Activated CD4-positive, alpha-beta T cell treated with anti-CD3 and anti-CD28 coated beads, Interleukin-2, amount 50 U/mL, for 24 hours (primary cell): ENCODE measurements around the gene COL9A3.
"Not testable (repeated sequence)": the region's sequence is repeated elsewhere in the genome, so short reads cannot be mapped to it uniquely, and the experiment has no call there.

ENCODE experiments used
- DNase-seq, 2 donors: peaks; one replicate each; pipeline ENCODE4 v3.0.0-alpha.2; 2020; ENCODE audit warnings: low read depth in 1 of 2, low spot score in 1 of 2

Gene COL9A3

GRCh38 chr20:62852841-62853240, 36.0 kb downstream of the COL9A3 start:
- DNase-seq, result no peak

DNA sequence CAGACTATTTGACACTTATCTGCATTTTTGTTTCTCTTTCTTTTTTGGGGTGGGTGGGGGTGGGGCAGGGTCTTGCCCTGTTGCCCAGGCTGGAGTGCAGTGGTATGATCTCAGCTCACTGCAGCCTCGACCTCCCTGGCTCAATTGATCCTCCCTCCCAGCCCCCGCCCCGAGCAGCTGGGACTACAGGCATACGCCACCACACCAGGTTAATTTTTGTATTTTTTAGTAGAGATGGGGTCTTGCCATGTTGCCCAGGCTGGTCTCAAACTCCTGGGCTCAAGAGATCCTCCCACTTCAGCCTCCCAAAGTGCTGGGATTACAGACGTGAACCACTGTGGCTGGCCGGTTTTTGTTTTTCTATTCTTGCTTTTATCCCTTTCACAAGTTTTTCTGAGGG, 36.5 kb downstream of the COL9A3 start:
- DNase-seq, result not testable (repeated sequence)

GRCh38 chr20:62854121-62854520, 37.3 kb downstream of the COL9A3 start:
- DNase-seq, result no peak

GRCh38 chr20:62855120-62855519, 38.3 kb downstream of the COL9A3 start:
- DNase-seq, result no peak

DNA sequence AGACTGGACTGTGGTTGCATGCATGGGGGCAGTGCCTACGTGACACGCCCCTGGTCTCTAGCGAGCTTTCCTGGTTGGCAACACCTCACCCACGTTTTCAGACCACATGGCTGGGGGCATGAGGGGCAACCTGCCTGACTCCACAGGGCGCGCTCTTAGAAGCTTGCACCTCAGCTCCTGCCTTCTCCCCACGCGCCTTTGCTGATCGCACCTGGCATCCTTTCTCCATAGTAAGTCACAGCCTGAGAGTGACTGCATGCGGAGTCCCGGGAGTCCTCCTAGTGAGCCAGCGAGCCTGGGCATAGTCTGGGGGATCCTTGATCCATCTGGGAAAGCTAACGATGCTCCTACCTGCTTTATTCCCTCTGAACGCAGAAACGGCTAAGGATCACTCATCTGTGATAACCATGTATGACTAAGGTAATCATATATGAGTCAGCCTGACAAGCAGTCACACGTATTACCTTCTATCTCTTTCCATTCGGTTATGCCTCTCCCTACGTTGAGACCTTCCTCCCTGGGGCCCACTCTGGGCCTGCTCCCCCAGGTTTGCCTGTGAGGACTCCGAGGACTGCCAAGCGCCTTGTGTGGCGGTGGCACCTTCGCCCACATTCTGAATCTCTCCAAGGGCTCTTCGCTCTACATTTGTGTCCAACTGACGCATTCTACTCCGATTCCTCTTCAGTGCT, 40.2 kb downstream of the COL9A3 start:
- DNase-seq, result no peak

GRCh38 chr20:62858058-62858830, 41.4 kb downstream of the COL9A3 start:
- no peak for DNase-seq

DNA sequence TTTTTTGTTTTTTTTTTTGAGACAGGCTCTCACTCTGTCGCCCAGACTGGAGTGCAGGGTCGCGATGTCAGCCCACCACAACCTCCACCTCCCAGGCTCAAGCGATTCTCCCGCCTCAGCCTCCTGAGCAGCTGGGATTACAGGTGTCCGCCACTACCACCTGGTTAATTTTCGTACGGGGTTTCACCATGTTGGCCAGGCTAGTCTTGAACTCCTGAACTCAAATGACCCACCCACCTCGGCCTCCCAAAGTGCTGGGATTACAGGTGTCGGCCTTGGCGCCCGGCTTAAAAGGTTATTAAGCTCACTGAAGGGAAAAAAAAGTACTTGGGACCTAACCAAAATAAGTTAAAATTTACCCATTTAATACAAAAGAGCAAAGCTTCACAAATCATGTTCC, 42.9 kb downstream of the COL9A3 start:
- no peak for DNase-seq

- DNase-seq, result no peak
Measured at GRCh38 chr20:62860391-62860923, 43.6 kb downstream of the COL9A3 start.

- DNase-seq, result no peak
Measured at GRCh38 chr20:62860924-62861691, 44.3 kb downstream of the COL9A3 start.

GRCh38 chr20:62861726-62862336, 45.0 kb downstream of the COL9A3 start, which contains the start of gene TCFL5:
TCFL5 (minus strand) TSS chr20:62861822; CDS start chr20:62861670, 152 bp downstream.
- DNase-seq, result peak; percentile 89 to 96

DNA sequence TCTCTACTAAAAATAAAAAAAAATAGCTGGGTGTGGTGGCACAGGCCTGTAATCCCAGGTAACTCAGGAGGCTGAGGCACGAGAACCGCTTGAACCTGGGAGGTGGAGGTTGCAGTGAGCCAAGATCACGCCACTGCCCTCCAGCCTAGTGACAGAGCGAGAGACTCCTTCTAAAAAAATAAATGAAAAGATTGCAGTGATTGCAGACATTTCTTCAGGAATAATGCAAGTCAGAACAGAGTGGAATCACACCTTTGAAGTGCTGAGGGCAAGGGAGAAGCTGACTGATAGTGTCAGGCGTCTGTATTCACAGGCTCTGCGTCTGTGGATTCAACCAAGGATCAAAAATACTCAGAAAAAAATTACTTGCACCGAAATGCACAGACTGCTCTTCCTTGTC, 47.4 kb downstream of the COL9A3 start:
- no peak for DNase-seq

DNA sequence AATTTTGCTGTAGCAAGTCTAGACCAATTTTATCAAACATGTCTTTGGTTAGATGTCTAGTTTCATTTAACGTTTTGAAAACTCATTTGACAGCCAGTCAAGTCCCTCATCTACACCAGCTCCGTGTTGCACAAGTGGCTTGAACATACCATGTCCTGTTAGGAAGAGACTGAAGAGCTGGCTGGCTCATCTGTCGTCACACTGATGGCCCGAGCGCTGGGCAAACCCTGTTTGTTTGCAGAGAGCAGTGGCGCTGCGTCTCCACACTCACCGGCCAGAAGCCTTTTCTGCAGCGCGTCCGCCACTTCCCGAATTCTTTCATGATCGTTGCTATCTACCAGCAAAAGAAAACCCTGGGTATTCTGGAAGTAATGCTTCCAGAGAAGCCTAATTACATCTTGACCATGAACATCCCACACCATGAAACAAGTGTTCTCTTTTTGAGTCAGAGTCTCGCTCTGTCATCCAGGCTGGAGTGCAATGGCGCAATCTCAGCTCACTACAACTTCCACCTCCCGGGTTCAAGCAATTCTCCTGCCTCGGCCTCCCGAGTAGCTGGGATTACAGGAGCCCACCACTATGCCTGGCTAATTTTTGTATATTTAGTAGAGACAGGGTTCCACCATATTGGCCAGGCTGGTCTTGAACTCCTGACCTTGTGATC, 55.5 kb downstream of the COL9A3 start:
- DNase-seq, result no peak

GRCh38 chr20:62872862-62873261, 56.0 kb downstream of the COL9A3 start:
- DNase-seq, result no peak

DNA sequence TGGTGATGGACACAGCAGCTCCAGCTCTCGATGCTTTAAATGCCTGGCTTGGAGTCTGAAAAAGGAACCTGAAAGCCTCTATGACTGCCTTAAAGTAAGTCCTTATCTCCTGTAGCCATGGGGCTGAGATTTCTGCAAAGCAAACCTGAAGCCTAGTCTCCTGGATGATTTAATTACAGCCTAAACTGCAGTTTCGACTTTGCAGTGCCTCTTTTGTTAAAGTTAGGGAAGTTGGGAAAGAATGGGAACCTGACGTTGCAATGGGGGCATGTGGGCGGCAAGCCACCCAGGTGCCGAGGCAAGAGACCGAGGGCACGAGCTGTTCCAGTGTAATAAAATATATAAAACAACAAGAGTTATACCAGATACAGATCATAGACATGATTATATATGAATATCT, 56.4 kb downstream of the COL9A3 start:
- DNase-seq, result no peak

DNA sequence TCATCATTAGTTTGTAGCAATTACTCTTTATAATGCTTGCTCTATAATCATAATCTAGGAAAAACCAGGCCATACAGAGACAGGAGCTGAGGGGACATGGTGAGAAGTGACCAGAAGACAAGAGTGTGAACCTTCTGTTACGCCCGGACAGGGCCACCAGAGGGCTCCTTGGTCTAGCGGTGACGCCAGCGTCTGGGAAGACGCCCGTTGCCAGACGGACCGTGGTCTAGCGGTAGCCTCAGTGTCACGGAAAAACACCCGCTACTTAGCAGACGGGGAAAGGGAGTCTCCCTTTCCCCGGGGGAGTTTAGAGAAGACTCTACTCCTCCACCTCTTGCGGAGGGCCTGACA, 56.8 kb downstream of the COL9A3 start:
- DNase-seq, result not testable (repeated sequence)

DNA sequence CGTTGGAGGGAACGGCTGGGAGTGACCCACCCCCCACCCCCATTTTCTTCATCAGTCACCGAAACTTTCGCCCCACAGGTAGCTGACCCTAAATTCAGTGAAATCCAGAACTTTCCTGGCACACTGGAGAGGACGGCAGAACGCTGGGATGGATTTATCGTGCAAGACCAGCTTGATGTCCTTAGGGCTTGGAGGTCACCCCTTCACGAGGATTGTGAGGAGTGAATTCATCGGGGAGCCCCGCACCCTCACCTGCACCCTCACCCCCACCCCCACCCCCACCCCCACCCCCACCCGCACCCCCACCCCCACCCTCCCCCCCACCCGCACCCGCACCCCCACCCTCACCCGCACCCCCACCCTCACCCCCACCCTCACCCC, 58.1 kb downstream of the COL9A3 start:
- no peak for DNase-seq

GRCh38 chr20:62875419-62876361, 58.8 kb downstream of the COL9A3 start:
- no peak for DNase-seq

- DNase-seq, result no peak
Measured at GRCh38 chr20:62876501-62876901, 59.7 kb downstream of the COL9A3 start.
